Gastroesophageal sphincter (tissue), 4 donors: Measurements from ENCODE around the gene ZNF692. TPM values are rescaled to one million over a fixed set of nuclear protein-coding genes. Genes with fewer than 3 reads are reported as not detected.

Source experiments
- ATAC-seq: fragments of 150-250 bp; one replicate; pipeline ENCODE4 v1.9.1; 2016; ENCODE audit warnings: mild to moderate bottlenecking, moderate library complexity
- H3K27ac ChIP-seq, 4 donors: fragments of 200-600 bp; sonication (generic) in 3 of 4; 1 replicate in 3 of 4; 2 replicates in 1 of 4; pipeline ENCODE4 v1.5.1; 2016 to 2019
- H3K27me3 ChIP-seq: fragments of 200-600 bp; sonication (generic); one replicate; pipeline ENCODE4 v1.5.1; 2019
- H3K36me3 ChIP-seq, 2 donors: fragments of 200-600 bp; sonication (generic); one replicate each; pipeline ENCODE4 v1.5.1; 2019; ENCODE audit warnings: control low read depth in 1 of 2
- H3K4me1 ChIP-seq, 3 donors: fragments of 200-600 bp; sonication (generic); 1 replicate in 2 of 3; 2 replicates in 1 of 3; pipeline ENCODE4 v1.5.1; 2016 to 2019; ENCODE audit warnings: control low read depth in 2 of 3
- H3K4me3 ChIP-seq, 2 donors: fragments of 200-600 bp; sonication (generic); one replicate each; pipeline ENCODE4 v1.5.1; 2019; ENCODE audit warnings: mild to moderate bottlenecking in 1 of 2, moderate library complexity in 1 of 2
- H3K9me3 ChIP-seq, 3 donors: fragments of 200-600 bp; sonication (generic); one replicate each; pipeline ENCODE4 v1.5.1; 2017 to 2019; ENCODE audit warnings: control low read depth in 2 of 3
- CTCF ChIP-seq, 4 experiments: fragments of 200-600 bp in 2 of 4; fragments of 450-650 bp in 2 of 4; sonication (generic) in 1 of 4; IDR thresholded peaks; one replicate each; pipeline ENCODE4 v1.5.1; 2017 to 2019; ENCODE audit warnings: antibody characterized with exemption in 4 of 4, mild to moderate bottlenecking in 2 of 4, moderate library complexity in 2 of 4
- EP300 ChIP-seq: sonication (generic); formaldehyde crosslinking; IDR thresholded peaks from one replicate; pipeline ENCODE4 v1.6.1; 2017; ENCODE audit warnings: antibody characterized with exemption, mild to moderate bottlenecking
- POLR2A ChIP-seq, 2 donors: fragments of 450-650 bp; IDR thresholded peaks; one replicate each; pipeline ENCODE4 v1.6.1; 2017; ENCODE audit warnings: antibody characterized with exemption in 2 of 2, mild to moderate bottlenecking in 2 of 2, moderate library complexity in 1 of 2
- POLR2AphosphoS5 ChIP-seq: sonication (generic); formaldehyde crosslinking; IDR thresholded peaks from one replicate; pipeline ENCODE4 v1.6.1; 2017; ENCODE audit warnings: antibody characterized with exemption
- WGBS, 2 donors: methylation state at CpG; one replicate each; pipeline ENCODE4 v1.1.5; 2018; ENCODE audit warnings: low coverage in 1 of 2; 5-methylcytosine and 5-hydroxymethylcytosine counted together
- total RNA-seq, 4 donors: library from RNA; depleted of rRNA; stranded (reverse); fragments of >200 nt; gene quantifications; one replicate each; pipeline ENCODE4 v1.1.0, GENCODE V29; 2016

Gene ZNF692
- total RNA-seq, 4 donors from 2014 or later, result 22.1 to 69.6 (median 28.4) TPM

DNA sequence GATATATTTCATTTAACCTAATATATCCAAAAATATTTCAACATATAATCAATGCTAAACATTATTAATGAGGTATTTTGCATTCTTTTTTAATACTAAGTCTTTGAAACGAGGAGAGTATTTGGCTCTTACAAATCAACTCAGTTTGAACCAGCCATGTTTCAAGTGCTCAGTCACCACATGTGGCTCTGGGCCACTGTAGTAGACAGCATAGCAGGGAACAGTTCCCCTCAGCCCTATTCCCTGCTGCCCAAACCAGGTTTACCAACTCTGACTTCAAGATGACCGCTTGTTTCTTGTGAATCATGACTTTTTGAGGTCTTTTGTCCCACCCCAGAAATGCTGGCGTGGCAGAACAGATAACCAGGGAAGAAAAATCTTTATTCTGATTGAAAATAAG, 15.2 kb downstream of the ZNF692 start:
- Histone ChIP-seq H3K27me3 (no peaks in the 10 kb centered on the region), H3K36me3 (peaks cover 0 to 49% of the 10 kb centered on the region in 2 donors), H3K9me3 (no peaks in the 10 kb centered on the region), H3K4me3 (no peak overlapping the region), H3K4me1 (peaks cover 0 to 51% (median 22%) of the 10 kb centered on the region in 3 donors), H3K27ac (no peak overlapping the region)
- WGBS, 2 donors, result 80 to 87% methylated on average over 3 of the region's 3 CpGs
- ATAC-seq, result no peak
- no peak for TF ChIP-seq EP300
- TF ChIP-seq POLR2A (IDR thresholded peaks at IDR 0.05), result no peak
- TF ChIP-seq POLR2AphosphoS5, result no peak

DNA sequence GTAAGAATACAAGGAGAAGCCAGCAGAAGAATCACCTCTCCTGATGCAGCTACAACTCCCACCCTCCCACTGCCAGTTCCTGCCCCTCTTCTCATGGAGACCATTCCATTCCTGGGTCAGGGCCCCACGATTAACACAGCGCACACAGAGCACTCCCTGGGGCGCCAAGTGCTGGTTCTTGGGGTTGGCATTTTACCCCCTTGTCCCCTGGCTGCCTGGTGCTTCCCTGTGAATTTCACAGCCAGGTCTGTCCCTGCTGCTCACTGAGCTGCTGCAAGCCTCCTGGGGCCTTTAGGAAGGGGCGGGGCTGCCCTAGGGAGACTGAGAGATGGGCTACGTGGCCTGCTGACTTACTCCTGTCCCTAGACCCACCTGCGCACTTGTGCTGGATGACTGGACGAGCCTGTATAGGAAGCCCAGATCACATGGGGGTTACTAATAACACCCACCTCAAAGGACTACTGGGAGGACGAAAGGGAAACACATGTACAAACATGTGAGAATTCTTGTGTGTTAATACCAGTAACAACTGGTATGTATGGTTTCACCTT, 16.0 kb downstream of the ZNF692 start:
- no peak overlapping the region for H3K4me3 ChIP-seq
- ATAC-seq, result no peak
- H3K27ac ChIP-seq, result peak overlapping the region in 3 of 4 donors; percentile 64 to 76 (median 67)
- peaks cover 0 to 41% of the 10 kb centered on the region in 2 donors for H3K36me3 ChIP-seq
- TF ChIP-seq EP300 (no peak), CTCF (IDR thresholded peaks at IDR 0.05) (no peak), POLR2AphosphoS5 (no peak), POLR2A (IDR thresholded peaks at IDR 0.05) (no peak)
- whole genome bisulfite sequencing, 2 donors, result 100% methylated on average over 1 of the region's 8 CpGs; no CpG with 5 or more reads in 1 of the 2 donors
- H3K27me3 ChIP-seq, result no peaks in the 10 kb centered on the region
- no peaks in the 10 kb centered on the region for H3K9me3 ChIP-seq
- H3K4me1 ChIP-seq, result peaks cover 0 to 51% (median 22%) of the 10 kb centered on the region in 3 donors

DNA sequence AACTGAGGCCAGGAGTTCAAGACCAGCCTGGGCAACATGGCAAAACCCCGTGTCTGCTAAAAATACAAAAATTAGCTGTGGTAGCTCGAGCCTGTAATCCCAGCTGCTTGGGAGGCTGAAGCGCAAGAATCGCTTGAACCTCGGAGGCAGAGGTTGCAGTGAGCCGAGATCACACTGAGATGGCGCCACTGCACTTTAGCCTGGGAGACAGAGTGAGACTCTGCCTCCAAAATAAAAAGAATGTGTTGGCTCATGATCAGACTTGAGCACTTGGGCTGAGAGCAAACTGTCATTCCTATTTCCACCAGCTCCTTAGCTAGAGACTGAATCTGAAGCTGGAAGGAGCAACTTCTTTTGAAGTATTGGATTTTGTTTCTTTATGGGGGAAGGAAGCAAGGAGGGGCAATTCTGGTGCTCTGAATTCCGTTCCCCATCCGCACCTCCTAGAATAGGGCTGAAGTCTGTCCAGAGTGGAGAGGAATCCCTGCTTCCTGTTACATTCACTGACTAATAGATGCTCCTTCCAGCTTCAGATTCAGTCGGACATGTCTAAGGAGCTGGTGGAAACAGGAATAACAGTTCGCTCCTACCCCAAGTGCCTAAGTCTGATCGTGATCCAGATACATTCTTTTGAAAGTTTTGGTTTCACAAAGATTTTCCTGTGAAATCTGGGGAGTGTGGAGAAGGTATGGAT, 17.0 kb downstream of the ZNF692 start:
- peaks cover 0 to 58% (median 22%) of the 10 kb centered on the region in 3 donors for H3K4me1 ChIP-seq

GRCh38 chr1:248840946-248841345, 17.9 kb downstream of the ZNF692 start:
- no peak for ATAC-seq
- no peak for TF ChIP-seq POLR2A (IDR thresholded peaks at IDR 0.05)
- no peak for TF ChIP-seq POLR2AphosphoS5
- TF ChIP-seq CTCF (IDR thresholded peaks at IDR 0.05), result no peak
- no peak for TF ChIP-seq EP300
- H3K4me3 ChIP-seq, result no peak overlapping the region
- 76 to 91% methylated on average over 4 of the region's 4 CpGs for WGBS, 2 donors
- peaks cover 0 to 58% (median 22%) of the 10 kb centered on the region in 3 donors for H3K4me1 ChIP-seq
- peak overlapping the region in 3 of 4 donors; percentile 64 to 76 (median 67) for H3K27ac ChIP-seq
- peaks cover 0 to 22% of the 10 kb centered on the region in 2 donors for H3K36me3 ChIP-seq
- no peaks in the 10 kb centered on the region for H3K27me3 ChIP-seq
- H3K9me3 ChIP-seq, result no peaks in the 10 kb centered on the region

More for the DNA sequence above, 17.0 kb downstream of the ZNF692 start:
- ATAC-seq, result no peak
- no peak for TF ChIP-seq POLR2A (IDR thresholded peaks at IDR 0.05)
- TF ChIP-seq CTCF (IDR thresholded peaks at IDR 0.05), result peak in 3 of 4 experiments; percentile 63 to 71 (median 63)
- TF ChIP-seq EP300, result no peak
- peak; percentile 13 for TF ChIP-seq POLR2AphosphoS5
- peak overlapping the region; percentile 27 to 76 (median 66) for H3K27ac ChIP-seq
- 24 to 35% methylated on average over 7 to 8 of the region's 12 CpGs for WGBS, 2 donors
- no peaks in the 10 kb centered on the region for H3K27me3 ChIP-seq
- H3K36me3 ChIP-seq, result peaks cover 0 to 31% of the 10 kb centered on the region in 2 donors
- no peak overlapping the region for H3K4me3 ChIP-seq
- no peaks in the 10 kb centered on the region for H3K9me3 ChIP-seq

DNA sequence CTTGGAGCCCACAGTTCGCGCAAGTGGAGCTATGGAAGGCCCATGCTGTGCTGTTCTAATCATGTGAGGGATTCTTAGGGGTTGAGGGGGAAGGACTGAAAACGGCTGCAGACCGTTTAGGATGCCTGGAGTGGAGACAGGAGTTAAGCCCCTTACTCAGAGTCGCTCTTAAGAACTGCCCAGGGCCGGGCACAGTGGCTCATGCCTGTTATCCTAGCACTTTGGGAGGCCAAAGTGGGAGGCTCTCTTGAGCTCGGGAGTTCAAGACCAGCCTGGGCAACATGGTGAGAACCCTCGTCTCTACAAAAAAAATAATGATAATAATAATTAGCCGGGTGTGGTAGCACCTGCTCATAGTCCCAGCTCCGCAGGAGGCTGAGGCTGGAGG, 19.7 kb downstream of the ZNF692 start:
- Histone ChIP-seq H3K4me1 (peaks cover 0 to 58% (median 22%) of the 10 kb centered on the region in 3 donors), H3K9me3 (no peaks in the 10 kb centered on the region), H3K27me3 (no peaks in the 10 kb centered on the region), H3K36me3 (peaks cover 0 to 5% of the 10 kb centered on the region in 2 donors), H3K27ac (peak overlapping the region; percentile 97 to 100 (median 99)), H3K4me3 (peak overlapping the region; percentile 70 to 95)
- no peak for TF ChIP-seq POLR2A (IDR thresholded peaks at IDR 0.05)
- TF ChIP-seq POLR2AphosphoS5, result no peak
- WGBS, 2 donors, result 24 to 28% methylated on average over 3 to 7 of the region's 10 CpGs
- no peak for ATAC-seq
